Keratinocyte (primary cell): ENCODE data around the gene MICOS13. TPM values are rescaled to one million over a fixed set of nuclear protein-coding genes. Genes with fewer than 3 reads are reported as not detected.

ENCODE experiments used
- DNase-seq: peaks from one replicate; pipeline ENCODE4 v3.0.0-alpha.2; 2011; ENCODE audit warnings: low read depth, missing footprints, low spot score
- FAIRE-seq: peaks from 2 replicates; lab custom pipeline; 2011; peaks lifted over from hg19 to GRCh38; lab: Jason Lieb, UNC
- H2AFZ ChIP-seq: 2 replicates; pipeline ENCODE4 v1.6.0; 2012; ENCODE audit warnings: low read length, control low read depth, inconsistent platforms; ENCODE audit not compliant: control insufficient read depth
- H3K27ac ChIP-seq: 2 replicates; pipeline ENCODE4 v1.5.1; 2011; ENCODE audit warnings: low read length; ENCODE audit not compliant: control insufficient read depth, insufficient read depth
- H3K27me3 ChIP-seq: 3 replicates; pipeline ENCODE4 v1.6.0; 2011; ENCODE audit warnings: low read length; ENCODE audit not compliant: control insufficient read depth, insufficient read depth; ENCODE audit errors: extremely low read depth
- H3K36me3 ChIP-seq, 2 experiments: 2 replicates in 1 of 2; 3 replicates in 1 of 2; pipeline ENCODE4 v1.5.1; 2011; ENCODE audit warnings: low read length in 2 of 2, mild to moderate bottlenecking in 1 of 2; ENCODE audit not compliant: control insufficient read depth in 2 of 2, insufficient read depth in 2 of 2; ENCODE audit errors: extremely low read depth in 1 of 2
- H3K4me1 ChIP-seq: 3 replicates; pipeline ENCODE4 v1.5.1; 2011; ENCODE audit warnings: low read length; ENCODE audit not compliant: control insufficient read depth, insufficient read depth; ENCODE audit errors: extremely low read depth
- H3K4me2 ChIP-seq: 3 replicates; pipeline ENCODE4 v1.6.0; 2011; ENCODE audit warnings: low read depth, low read length; ENCODE audit not compliant: control insufficient read depth, insufficient read depth; ENCODE audit errors: extremely low read depth
- H3K4me3 ChIP-seq, 3 experiments: fragments of 200-600 bp in 1 of 3; sonication (generic) in 1 of 3; 2 replicates in 2 of 3; 3 replicates in 1 of 3; pipeline ENCODE4 v1.5.1; 2011 to 2016; ENCODE audit warnings: low read length in 3 of 3, mild to moderate bottlenecking in 3 of 3, control low read depth in 2 of 3, inconsistent platforms in 1 of 3, low read depth in 1 of 3, mixed read lengths in 1 of 3, mixed run types in 1 of 3, moderate library complexity in 1 of 3; ENCODE audit not compliant: control insufficient read depth in 2 of 3, insufficient read depth in 2 of 3; ENCODE audit errors: extremely low read depth in 1 of 3
- H3K79me2 ChIP-seq: 2 replicates; pipeline ENCODE4 v1.6.0; 2012; ENCODE audit warnings: low read length; ENCODE audit not compliant: control insufficient read depth, insufficient read depth
- H3K9ac ChIP-seq: 3 replicates; pipeline ENCODE4 v1.6.0; 2011; ENCODE audit warnings: low read length; ENCODE audit not compliant: control insufficient read depth, insufficient read depth; ENCODE audit errors: extremely low read depth
- H3K9me1 ChIP-seq: 3 replicates; pipeline ENCODE4 v1.6.0; 2011; ENCODE audit warnings: low read length; ENCODE audit not compliant: control insufficient read depth, insufficient read depth; ENCODE audit errors: extremely low read depth
- H3K9me3 ChIP-seq: 2 replicates; pipeline ENCODE4 v1.5.1; 2012; ENCODE audit warnings: low read depth, low read length; ENCODE audit not compliant: control insufficient read depth
- H4K20me1 ChIP-seq: 3 replicates; pipeline ENCODE4 v1.6.0; 2011; ENCODE audit warnings: low read length; ENCODE audit not compliant: control insufficient read depth, insufficient read depth; ENCODE audit errors: extremely low read depth
- CTCF ChIP-seq, 3 experiments: IDR thresholded peaks in 1 of 3; conservative IDR thresholded peaks in 1 of 3; optimal IDR thresholded peaks in 1 of 3; 2 replicates in 2 of 3; 3 replicates in 1 of 3; pipeline versions ENCODE3 to v1.5.1; 2011; ENCODE audit warnings: low read length in 3 of 3, mild to moderate bottlenecking in 3 of 3, moderate library complexity in 2 of 3, control low read depth in 1 of 3, inconsistent platforms in 1 of 3; ENCODE audit not compliant: insufficient read depth in 2 of 3; ENCODE audit errors: extremely low read depth in 1 of 3
- EZH2 ChIP-seq: IDR thresholded peaks from one replicate; pipeline ENCODE4 v1.6.1; 2012; ENCODE audit warnings: inconsistent platforms, mild to moderate bottlenecking, low read length, moderate library complexity
- dilution Hi-C: fragments of 300-500 bp; cut with MboI; formaldehyde crosslinking; loops from one replicate; pipeline ENCODE4 v1.7.0; 2020; ENCODE audit warnings: low sequenced_read_pairs; ENCODE audit not compliant: extremely low pct_ligation_motif_present
- polyA plus RNA-seq, 5 experiments: library from polyadenylated mRNA; depleted of rRNA in 3 of 5; stranded (reverse) in 3 of 5; stranded (forward) in 1 of 5; unstranded in 1 of 5; fragments of >200 nt; gene quantifications; 1 replicate in 1 of 5; 2 replicates in 3 of 5; 3 replicates in 1 of 5; pipeline versions ENCODE4 v1.2.1 to v1.2.3, GENCODE V29; 2011 to 2012; ENCODE audit warnings: missing spikeins in 2 of 5, low read depth in 1 of 5, low replicate concordance in 1 of 5

The MICOS13 gene
- polyA plus RNA-seq, 1 donor (not counting 4 experiments of a cell fraction or from before 2014, with no cell fraction given), result 35.2 TPM

DNA sequence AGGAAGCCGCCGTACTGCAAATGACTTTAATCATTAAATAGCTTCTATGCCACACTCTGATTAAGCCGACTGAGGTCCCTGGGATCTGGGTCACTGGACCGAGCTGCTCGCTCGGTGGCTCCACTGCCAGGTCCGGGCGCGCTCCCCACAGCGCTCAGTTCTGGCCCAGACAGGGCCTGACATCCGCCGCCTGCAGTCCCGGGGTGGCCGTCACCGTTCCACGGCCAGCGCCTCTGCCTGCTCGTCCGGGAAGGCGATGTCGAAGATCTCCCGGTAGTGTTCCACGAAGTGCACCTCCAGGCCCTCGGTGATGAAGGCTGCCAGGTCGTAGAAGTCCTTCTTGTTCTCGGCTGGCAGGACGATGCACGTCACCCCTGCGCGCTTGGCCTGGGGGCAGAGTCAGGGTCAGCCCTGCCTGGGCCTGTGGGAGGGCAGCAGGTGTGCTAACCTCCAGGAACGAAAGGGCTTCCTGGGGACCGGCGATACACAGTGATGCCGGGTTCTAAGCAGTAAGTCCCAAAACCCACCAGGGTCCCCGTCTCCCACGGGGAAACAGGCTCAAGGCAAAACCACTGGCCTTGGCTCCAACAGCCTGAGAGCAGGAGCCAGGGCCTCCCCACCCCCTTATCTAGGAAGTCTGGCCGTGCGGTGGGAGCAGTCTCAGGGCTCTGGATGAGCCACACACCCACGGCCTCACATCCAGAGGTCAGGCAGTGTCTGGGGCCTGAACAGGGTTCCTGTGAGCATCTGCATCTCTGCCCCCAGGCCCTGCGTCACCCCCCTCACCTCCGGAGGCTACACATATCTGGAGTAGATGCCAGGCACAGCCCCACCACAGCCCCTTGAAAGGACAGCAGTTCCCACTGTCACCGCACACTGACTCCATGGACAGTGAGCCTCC lies 11.8 kb upstream of the MICOS13 start:
- Histone ChIP-seq H3K36me3 (peaks cover 14 to 54% of the 10 kb centered on the region in 2 experiments), H3K27ac (peak overlapping the region; percentile 42)

DNA sequence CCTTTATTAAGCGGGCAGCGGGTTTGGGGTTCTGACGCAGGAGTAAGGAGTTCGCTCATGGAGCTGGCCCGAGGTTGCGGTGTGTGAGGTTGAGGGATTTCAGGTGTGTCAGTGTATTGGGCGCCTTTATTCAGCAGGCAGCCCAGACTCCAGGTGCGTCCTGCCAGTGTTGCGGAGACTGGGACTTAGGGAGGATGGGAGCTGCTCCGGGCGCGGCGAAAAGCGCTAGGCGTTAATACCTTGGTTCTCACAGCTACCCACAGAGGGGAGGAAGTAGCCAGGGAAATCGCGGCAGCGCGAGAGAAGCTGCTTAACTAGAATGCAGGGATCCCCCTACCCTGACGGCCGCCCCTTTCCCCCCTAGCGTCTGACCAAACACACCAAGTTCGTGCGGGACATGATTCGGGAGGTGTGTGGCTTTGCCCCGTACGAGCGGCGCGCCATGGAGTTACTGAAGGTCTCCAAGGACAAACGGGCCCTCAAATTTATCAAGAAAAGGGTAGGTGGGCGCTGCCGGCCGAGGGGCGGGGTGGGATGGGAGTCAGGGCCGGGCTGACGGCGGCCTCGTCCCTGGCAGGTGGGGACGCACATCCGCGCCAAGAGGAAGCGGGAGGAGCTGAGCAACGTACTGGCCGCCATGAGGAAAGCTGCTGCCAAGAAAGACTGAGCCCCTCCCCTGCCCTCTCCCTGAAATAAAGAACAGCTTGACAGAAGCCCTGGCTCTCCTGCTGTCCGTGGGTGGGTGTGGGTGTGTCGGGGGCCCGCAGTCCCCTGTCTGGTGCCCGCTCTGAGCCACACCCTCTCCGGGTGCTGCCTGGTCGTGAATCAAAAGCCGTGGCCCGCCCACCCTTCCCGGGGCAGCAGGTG lies 10.9 kb upstream of the MICOS13 start:
- dilution Hi-C loops, result no loop called here
- DNase-seq, result no peak
- Histone ChIP-seq H3K9me3 (no peaks in the 10 kb centered on the region), H3K4me3 (peak overlapping the region; percentile 81 to 84 (median 82)), H3K9ac (peak overlapping the region; percentile 98), H3K27me3 (no peaks in the 10 kb centered on the region), H3K36me3 (peaks cover 14 to 47% of the 10 kb centered on the region in 2 experiments), H4K20me1 (peaks cover 43% of the 10 kb centered on the region), H2AFZ (no peak overlapping the region), H3K79me2 (peaks cover 52% of the 10 kb centered on the region), H3K9me1 (no peaks in the 10 kb centered on the region), H3K4me1 (peaks cover 7% of the 10 kb centered on the region), H3K27ac (peak overlapping the region; percentile 89), H3K4me2 (peak overlapping the region; percentile 84)
- FAIRE-seq, result no peak
- no peak for TF ChIP-seq CTCF (optimal IDR thresholded peaks at IDR 0.05 in 1 of 3, IDR thresholded peaks at IDR 0.05 in 1 of 3, conservative IDR thresholded peaks at IDR 0.05 in 1 of 3; ENCODE audit: extremely low read depth in 1 of 3, insufficient read depth in 2 of 3, low read length in 3 of 3)
- no peak for TF ChIP-seq EZH2

More for the DNA sequence above, 11.8 kb upstream of the MICOS13 start:
- H3K27me3 ChIP-seq, result no peaks in the 10 kb centered on the region
- H3K9me1 ChIP-seq, result no peaks in the 10 kb centered on the region
- H3K9me3 ChIP-seq, result no peaks in the 10 kb centered on the region
- H3K9ac ChIP-seq, result peak overlapping the region; percentile 98
- H3K4me3 ChIP-seq, result peak overlapping the region; percentile 81 to 84 (median 82)
- FAIRE-seq (no peak), DNase-seq (no peak)
- peaks cover 7% of the 10 kb centered on the region for H3K4me1 ChIP-seq
- dilution Hi-C loops, result no loop called here
- H2AFZ ChIP-seq, result no peak overlapping the region
- H4K20me1 ChIP-seq, result peaks cover 47% of the 10 kb centered on the region
- peaks cover 52% of the 10 kb centered on the region for H3K79me2 ChIP-seq
- TF ChIP-seq EZH2 (no peak), CTCF (optimal IDR thresholded peaks at IDR 0.05 in 1 of 3, IDR thresholded peaks at IDR 0.05 in 1 of 3, conservative IDR thresholded peaks at IDR 0.05 in 1 of 3; ENCODE audit: extremely low read depth in 1 of 3, insufficient read depth in 2 of 3, low read length in 3 of 3) (no peak)
- peak overlapping the region; percentile 84 for H3K4me2 ChIP-seq
